Natural killer cell (primary cell): ENCODE measurements around the gene ARID1B. TPM values are rescaled to one million over a fixed set of nuclear protein-coding genes. Genes with fewer than 3 reads are reported as not detected.
"Not testable (repeated sequence)": the region's sequence is repeated elsewhere in the genome, so short reads cannot be mapped to it uniquely, and the experiment has no call there.

ENCODE experiments used
- ATAC-seq, 3 donors: fragments of 150-1000 bp in 2 of 3; fragments of 200-7000 bp in 1 of 3; cut with Tn5 transposase; 1 replicate in 1 of 3; 2 replicates in 2 of 3; pipeline ENCODE4 v1.10.0; 2021; ENCODE audit warnings: mild to moderate bottlenecking in 2 of 3, moderate library complexity in 2 of 3
- DNase-seq, 2 donors: peaks; one replicate each; pipeline versions ENCODE4 v3.0.0 to v3.0.0-alpha.2; 2013 to 2021; ENCODE audit warnings: mixed read lengths in 1 of 2
- H3K27ac ChIP-seq: one replicate; pipeline ENCODE4 v1.5.1; 2013; ENCODE audit warnings: mild to moderate bottlenecking, low read length
- H3K27me3 ChIP-seq: one replicate; pipeline ENCODE4 v1.6.1; 2013; ENCODE audit warnings: low read length; ENCODE audit not compliant: control insufficient read depth, insufficient read depth
- H3K36me3 ChIP-seq: one replicate; pipeline ENCODE4 v1.6.1; 2013; ENCODE audit warnings: low read length; ENCODE audit not compliant: control insufficient read depth, insufficient read depth
- H3K4me1 ChIP-seq: one replicate; pipeline ENCODE4 v1.6.1; 2013; ENCODE audit warnings: low read length; ENCODE audit not compliant: control insufficient read depth, insufficient read depth
- H3K4me3 ChIP-seq: one replicate; pipeline ENCODE4 v1.5.1; 2013; ENCODE audit warnings: low read length
- H3K9me3 ChIP-seq: one replicate; pipeline ENCODE4 v1.6.1; 2013; ENCODE audit warnings: low read length; ENCODE audit not compliant: control insufficient read depth, insufficient read depth
- H3K27ac Mint-ChIP-seq, 2 donors: one replicate each; pipeline ENCODE4 v1.8.0; 2022; ENCODE audit warnings: mild to moderate bottlenecking in 2 of 2, mixed read lengths in 2 of 2, moderate library complexity in 1 of 2
- H3K27me3 Mint-ChIP-seq, 2 donors: one replicate each; pipeline ENCODE4 v1.8.0; 2022; ENCODE audit warnings: low read depth in 2 of 2, mixed read lengths in 2 of 2
- H3K36me3 Mint-ChIP-seq: one replicate; pipeline ENCODE4 v1.8.0; 2022; ENCODE audit warnings: mixed read lengths
- H3K4me1 Mint-ChIP-seq, 2 donors: one replicate each; pipeline ENCODE4 v1.8.0; 2022; ENCODE audit warnings: mixed read lengths in 2 of 2
- H3K4me3 Mint-ChIP-seq: one replicate; pipeline ENCODE4 v1.8.0; 2022; ENCODE audit warnings: mild to moderate bottlenecking, moderate library complexity, mixed read lengths
- H3K9me3 Mint-ChIP-seq, 2 donors: one replicate each; pipeline ENCODE4 v1.8.0; 2022; ENCODE audit warnings: mixed read lengths in 2 of 2
- WGBS: methylation state at CpG from one replicate; pipeline ENCODE4 v1.1.7; 2013; ENCODE audit warnings: missing lambda C conversion rate; ENCODE audit not compliant: insufficient coverage; 5-methylcytosine and 5-hydroxymethylcytosine counted together
- intact Hi-C: fragments of 100-400 bp; cut with micrococcal nuclease; formaldehyde crosslinking; loops from one replicate; pipeline ENCODE4 v1.14.2; 2022
- total RNA-seq, 4 donors: library from RNA; stranded (reverse); fragments of 120-200 nt in 1 of 4; gene quantifications; one replicate each; pipeline versions ENCODE4 v1.2.3 to v1.2.4, GENCODE V29; 2013 to 2022
- TF ChIP-seq, protein P1 (sequence below): fragments of 200-600 bp; IDR thresholded peaks from one replicate; pipeline ENCODE4 v1.8.0; 2022; ENCODE audit warnings: antibody characterized with exemption

Gene ARID1B
- total RNA-seq, 3 donors from 2014 or later (not counting 1 experiment from before 2014, with no cell fraction given) = 180 to 201 (median 189) TPM

DNA sequence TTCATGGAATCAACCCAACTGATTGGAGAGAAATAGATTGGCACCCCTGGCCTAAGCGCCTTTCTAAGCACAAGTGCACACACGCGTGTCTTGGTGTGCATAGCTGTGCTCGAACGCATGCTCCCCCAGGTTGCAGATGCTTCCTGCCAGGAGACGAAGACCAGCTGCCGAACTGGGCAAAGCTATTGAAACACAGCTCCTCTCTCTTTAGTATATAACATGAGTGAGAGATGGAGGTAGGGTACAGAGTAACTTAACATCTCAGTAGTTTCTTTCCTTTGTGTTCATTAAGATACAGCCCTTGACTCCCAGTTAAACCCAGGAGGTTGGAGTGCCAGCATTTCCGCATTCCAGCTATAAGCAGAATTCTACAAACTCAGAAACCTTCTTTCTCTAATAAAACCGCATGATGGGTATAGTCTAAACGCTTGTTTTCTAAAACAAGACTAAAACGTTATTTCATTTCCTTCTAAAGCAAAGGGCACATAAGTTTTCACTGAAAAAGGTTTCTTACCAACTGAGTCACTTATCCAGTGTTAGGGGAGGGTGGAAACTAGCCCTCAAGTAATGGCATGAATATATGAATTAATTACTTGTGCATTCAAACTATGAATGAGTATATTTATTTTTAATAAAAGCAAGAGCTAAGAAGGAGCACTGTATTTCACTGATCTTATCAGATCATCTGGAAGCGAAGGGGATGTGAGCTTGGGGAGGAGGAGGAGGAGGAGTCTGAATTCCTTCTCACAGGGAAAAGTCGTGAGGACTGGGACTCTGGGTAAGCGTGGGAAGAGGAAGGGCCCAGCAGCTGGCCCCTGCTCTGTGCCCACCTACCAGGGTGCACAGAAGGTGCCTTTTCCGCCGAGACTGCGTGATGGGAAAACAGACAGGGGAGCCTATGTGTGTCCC lies 367.0 kb downstream of the ARID1B start:
- Mint-ChIP-seq H3K36me3 (peaks cover 6% of the 10 kb centered on the region), H3K4me3 (peak overlapping the region; percentile 17), H3K4me1 (peaks cover 52 to 57% of the 10 kb centered on the region in 2 donors), H3K27me3 (no peaks in the 10 kb centered on the region), H3K27ac (peak overlapping the region; percentile 88 to 93), H3K9me3 (no peaks in the 10 kb centered on the region)
- H3K4me1 ChIP-seq = peaks cover 42% of the 10 kb centered on the region
- intact Hi-C loops = loop anchor here (1.0 to 10.0 kb wide), 5 partner anchors 35 to 1901 kb away; partner anchors contain the start of gene TAGAP
- WGBS = 92% methylated on average over 15 of the region's 17 CpGs
- no peaks in the 10 kb centered on the region for H3K9me3 ChIP-seq
- H3K4me3 ChIP-seq = no peak overlapping the region
- no peak for ATAC-seq
- no peaks in the 10 kb centered on the region for H3K27me3 ChIP-seq
- peaks cover 23% of the 10 kb centered on the region for H3K36me3 ChIP-seq
- peak overlapping the region; percentile 32 for H3K27ac ChIP-seq
- TF ChIP-seq, protein P1, sequence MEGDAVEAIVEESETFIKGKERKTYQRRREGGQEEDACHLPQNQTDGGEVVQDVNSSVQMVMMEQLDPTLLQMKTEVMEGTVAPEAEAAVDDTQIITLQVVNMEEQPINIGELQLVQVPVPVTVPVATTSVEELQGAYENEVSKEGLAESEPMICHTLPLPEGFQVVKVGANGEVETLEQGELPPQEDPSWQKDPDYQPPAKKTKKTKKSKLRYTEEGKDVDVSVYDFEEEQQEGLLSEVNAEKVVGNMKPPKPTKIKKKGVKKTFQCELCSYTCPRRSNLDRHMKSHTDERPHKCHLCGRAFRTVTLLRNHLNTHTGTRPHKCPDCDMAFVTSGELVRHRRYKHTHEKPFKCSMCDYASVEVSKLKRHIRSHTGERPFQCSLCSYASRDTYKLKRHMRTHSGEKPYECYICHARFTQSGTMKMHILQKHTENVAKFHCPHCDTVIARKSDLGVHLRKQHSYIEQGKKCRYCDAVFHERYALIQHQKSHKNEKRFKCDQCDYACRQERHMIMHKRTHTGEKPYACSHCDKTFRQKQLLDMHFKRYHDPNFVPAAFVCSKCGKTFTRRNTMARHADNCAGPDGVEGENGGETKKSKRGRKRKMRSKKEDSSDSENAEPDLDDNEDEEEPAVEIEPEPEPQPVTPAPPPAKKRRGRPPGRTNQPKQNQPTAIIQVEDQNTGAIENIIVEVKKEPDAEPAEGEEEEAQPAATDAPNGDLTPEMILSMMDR = no peak
- DNase-seq = no peak

DNA sequence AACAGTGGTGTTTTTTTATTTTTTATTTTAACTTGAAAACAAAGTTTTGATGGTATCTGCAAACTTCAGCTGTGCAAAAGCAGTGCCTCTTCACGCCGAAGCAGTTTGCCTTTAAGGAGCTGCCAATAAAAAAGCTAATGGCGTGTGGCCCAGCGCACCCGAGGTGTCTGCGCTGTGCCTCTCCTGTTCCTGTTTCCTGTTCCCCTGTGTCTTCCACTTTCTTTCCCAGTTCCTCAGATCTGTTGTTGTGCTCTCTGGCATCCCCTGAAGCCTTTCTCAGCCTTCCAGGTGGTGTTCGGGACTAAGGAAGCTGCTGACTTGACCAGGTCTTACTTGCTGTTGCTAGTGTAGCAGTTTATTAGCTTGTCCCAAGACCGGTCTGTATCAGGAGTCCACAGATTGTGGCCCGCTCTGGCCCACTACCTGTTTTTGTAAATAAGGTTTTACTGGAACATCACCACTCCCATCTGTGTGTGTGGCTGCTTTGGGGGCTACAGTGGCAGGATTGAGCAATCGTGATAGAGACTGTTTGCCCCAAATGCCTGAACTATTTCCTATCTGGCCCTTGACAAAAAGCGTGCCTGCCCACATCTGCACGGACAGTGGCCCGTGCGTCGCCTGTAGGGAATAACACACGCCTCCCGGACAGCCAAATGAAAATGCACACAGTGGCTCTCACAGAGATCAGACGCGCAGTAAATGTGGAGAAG lies 367.8 kb downstream of the ARID1B start:
- H3K27ac ChIP-seq = no peak overlapping the region
- peaks cover 52 to 57% of the 10 kb centered on the region in 2 donors for H3K4me1 Mint-ChIP-seq
- H3K27me3 ChIP-seq = no peaks in the 10 kb centered on the region
- H3K36me3 Mint-ChIP-seq = peaks cover 6% of the 10 kb centered on the region
- H3K4me3 Mint-ChIP-seq = no peak overlapping the region
- intact Hi-C loops = loop anchor here (5.0 to 10.0 kb wide), 2 partner anchors 392 to 1900 kb away; partner anchors contain the start of gene TAGAP
- no peak for ATAC-seq
- no peak overlapping the region for H3K4me3 ChIP-seq
- H3K9me3 Mint-ChIP-seq = no peaks in the 10 kb centered on the region
- WGBS = 90% methylated on average over 18 of the region's 19 CpGs
- peaks cover 42% of the 10 kb centered on the region for H3K4me1 ChIP-seq
- TF ChIP-seq, protein P1 = no peak
- H3K36me3 ChIP-seq = peaks cover 24% of the 10 kb centered on the region
- H3K9me3 ChIP-seq = no peaks in the 10 kb centered on the region
- DNase-seq = no peak
- H3K27ac Mint-ChIP-seq = peak overlapping the region; percentile 29 to 93
- no peaks in the 10 kb centered on the region for H3K27me3 Mint-ChIP-seq

DNA sequence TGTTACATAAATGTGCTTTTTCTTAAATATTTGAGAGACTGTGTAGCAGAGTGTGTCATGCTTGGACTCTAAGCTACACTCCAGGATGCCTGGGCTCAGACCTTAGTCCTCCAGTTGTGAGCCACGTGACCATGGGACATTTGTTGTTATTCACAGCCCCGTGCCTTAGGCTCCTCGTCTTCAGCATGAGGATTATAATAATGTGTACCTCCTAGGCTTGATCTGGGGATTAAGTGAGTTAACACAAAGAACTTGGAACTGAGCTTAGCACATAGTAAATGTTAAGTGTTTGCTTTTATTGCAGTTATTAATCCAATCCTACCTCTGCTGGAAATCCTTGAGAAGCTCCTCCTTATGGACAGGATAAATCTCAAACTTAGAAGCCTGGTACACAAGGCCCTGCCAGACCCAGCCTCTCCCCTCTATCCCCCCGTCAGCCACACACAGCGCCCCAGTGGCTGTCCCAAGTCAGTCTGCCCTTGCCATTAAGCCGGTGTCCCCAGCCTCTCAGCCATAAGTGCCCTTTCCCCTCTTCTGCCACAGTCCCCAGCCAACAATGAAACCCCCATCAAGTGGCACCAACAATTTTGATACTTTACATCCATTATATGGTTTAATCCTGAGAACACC lies 368.6 kb downstream of the ARID1B start:
- WGBS = 97% methylated on average over 6 of the region's 6 CpGs
- peaks cover 52 to 57% of the 10 kb centered on the region in 2 donors for H3K4me1 Mint-ChIP-seq

DNA sequence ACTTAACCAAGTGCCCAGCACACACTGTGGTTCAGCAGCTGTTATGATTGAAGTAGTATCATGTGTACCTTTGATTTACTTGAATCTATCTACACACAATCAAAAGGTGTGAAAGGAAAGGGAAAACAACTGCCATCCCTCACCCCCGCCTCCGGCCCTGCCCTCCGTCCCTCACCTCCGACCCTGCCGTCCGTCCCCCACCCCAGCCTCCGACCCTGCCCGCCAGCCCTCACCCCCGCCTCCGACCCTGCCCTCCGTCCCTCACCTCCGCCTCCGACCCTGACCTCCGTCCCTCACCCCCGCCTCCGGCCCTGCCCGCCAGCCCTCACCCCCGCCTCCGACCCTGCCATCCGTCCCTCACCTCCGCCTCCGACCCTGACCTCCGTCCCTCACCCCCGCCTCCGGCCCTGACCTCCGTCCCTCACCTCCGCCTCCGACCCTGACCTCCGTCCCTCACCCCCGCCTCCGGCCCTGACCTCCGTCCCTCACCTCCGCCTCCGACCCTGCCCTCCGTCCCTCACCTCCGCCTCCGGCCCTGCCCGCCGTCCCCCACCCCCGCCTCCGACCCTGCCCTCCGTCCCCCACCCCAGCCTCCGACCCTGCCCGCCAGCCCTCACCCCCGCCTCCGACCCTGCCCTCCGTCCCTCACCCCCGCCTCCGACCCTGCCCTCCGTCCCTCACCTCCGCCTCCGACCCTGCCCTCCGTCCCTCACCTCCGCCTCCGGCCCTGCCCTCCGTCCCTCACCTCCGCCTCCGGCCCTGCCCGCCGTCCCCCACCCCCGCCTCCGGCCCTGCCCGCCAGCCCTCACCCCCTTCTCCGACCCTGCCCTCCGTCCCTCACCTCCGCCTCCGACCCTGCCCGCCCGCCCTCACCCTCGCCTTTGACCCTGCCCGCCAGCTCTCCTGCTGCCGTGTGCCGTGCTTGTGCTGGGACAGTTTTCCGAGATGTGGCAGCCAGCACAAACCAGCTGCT lies 370.2 kb downstream of the ARID1B start:
- intact Hi-C loops = loop anchor here (5.0 to 10.0 kb wide), 2 partner anchors 390 to 1897 kb away; partner anchors contain the start of gene TAGAP
- 88% methylated on average over 53 of the region's 74 CpGs for WGBS
- Mint-ChIP-seq H3K4me3 (peak overlapping the region; percentile 75), H3K27ac (peak overlapping the region; percentile 82 to 93), H3K4me1 (peaks cover 52% of the 10 kb centered on the region in 2 donors)
- DNase-seq (peak; percentile 31 to 58), ATAC-seq (peak; percentile 60 to 76 (median 74))
- H3K27me3 Mint-ChIP-seq, H3K36me3 Mint-ChIP-seq, H3K9me3 Mint-ChIP-seq, H3K4me3 ChIP-seq, H3K27me3 ChIP-seq, H3K9me3 ChIP-seq: not testable (repeated sequence)
- peaks cover 18% of the 10 kb centered on the region for H3K36me3 ChIP-seq
- peaks cover 42% of the 10 kb centered on the region for H3K4me1 ChIP-seq
- H3K27ac ChIP-seq = peak overlapping the region; percentile 50

More for the DNA sequence above, 368.6 kb downstream of the ARID1B start:
- TF ChIP-seq, protein P1 = no peak
- H3K27me3 ChIP-seq = no peaks in the 10 kb centered on the region
- H3K36me3 Mint-ChIP-seq = peaks cover 3% of the 10 kb centered on the region
- peak overlapping the region; percentile 54 for H3K4me3 Mint-ChIP-seq
- peak overlapping the region; percentile 71 to 93 for H3K27ac Mint-ChIP-seq
- no peaks in the 10 kb centered on the region for H3K9me3 ChIP-seq
- DNase-seq (no peak), ATAC-seq (no peak)
- H3K27ac ChIP-seq = no peak overlapping the region
- no peak overlapping the region for H3K4me3 ChIP-seq
- intact Hi-C loops = loop anchor here (5.0 to 10.0 kb wide), 2 partner anchors 392 to 1899 kb away; partner anchors contain the start of gene TAGAP
- peaks cover 28% of the 10 kb centered on the region for H3K36me3 ChIP-seq
- H3K4me1 ChIP-seq = peaks cover 42% of the 10 kb centered on the region
- no peaks in the 10 kb centered on the region for H3K9me3 Mint-ChIP-seq
- H3K27me3 Mint-ChIP-seq = no peaks in the 10 kb centered on the region
